GM19240 (cell line): ENCODE measurements around the gene TMEM69.
"Not testable (repeated sequence)": the region's sequence is repeated elsewhere in the genome, so short reads cannot be mapped to it uniquely, and the experiment has no call there.

Source experiments
- DNase-seq: peaks from one replicate; pipeline ENCODE4 v3.0.0; 2011; ENCODE audit warnings: low spot score; ENCODE audit not compliant: insufficient read length

TMEM69 gene, protein sequence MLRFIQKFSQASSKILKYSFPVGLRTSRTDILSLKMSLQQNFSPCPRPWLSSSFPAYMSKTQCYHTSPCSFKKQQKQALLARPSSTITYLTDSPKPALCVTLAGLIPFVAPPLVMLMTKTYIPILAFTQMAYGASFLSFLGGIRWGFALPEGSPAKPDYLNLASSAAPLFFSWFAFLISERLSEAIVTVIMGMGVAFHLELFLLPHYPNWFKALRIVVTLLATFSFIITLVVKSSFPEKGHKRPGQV

DNA sequence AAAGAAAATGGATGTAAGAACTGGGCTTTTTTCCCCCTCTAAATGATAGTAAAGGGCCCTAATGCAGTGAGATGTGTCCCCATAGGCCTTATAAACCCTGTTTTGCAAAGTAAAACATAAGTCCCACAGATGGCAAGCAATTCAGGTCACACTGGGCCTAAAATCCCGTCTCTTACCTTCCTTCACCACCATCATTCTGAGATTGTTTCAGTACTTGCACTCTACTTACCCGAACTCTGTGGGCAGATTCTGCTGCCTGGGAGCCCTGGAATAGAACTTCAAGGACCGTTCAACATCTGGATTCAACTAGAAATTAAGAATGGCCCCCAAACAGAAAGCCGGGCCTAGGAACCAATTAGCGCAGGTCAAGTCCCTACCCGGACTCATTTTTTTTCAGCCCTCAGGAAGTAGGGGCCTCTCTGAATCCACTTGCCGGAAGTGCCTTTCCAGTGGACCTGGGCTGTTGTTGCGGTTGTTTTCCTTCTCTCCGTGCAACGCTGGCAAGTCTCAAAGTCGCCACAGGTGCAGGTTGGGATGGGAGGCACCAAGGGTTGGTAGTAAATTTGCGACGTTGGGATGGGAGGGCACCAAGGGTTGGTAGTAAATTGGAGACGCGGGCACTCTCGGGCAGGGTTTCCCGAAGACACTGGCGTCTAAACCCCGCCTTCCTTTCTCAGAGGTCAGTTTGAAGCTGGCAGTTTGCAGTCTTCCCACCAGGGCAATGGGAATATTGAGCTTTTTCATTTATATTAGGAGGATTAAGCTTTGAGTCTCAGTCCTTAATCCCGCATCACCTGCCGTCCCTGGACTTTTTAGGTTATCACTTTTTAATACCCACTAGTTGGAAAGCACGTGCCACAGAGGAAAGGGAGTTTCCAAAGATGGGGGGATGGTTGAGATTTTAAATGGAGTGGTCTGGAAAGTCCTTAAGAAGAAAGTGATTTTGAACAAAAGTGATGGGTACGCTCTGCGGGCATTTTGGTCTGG is at the start of gene TMEM69:
TSS of gene TMEM69 (plus strand) at position 428 of the 987 bp plus-strand sequence. CDS start 2,888 bp downstream, outside the sequence.
- DNase-seq: peak; percentile 47

DNA sequence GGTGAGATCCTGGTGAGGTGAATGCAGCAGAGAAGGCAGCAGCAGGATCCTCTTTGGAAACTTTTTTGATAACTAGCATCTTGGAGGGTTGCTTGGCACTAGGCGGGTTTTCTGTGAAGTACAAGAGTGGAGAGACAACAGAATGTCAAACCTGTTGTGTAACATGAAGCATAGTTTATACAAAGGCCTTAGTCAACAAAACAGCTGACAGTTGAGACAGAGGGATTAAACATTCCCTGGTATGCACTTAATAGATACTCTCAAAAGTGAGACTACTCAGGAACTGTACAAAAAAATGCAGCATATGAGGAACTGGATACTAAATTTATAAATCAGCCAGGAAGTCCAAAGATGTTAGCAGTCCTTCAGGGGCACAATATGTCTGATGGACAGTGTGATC is 47.7 kb upstream of the TMEM69 start:
- no peak for DNase-seq

DNA sequence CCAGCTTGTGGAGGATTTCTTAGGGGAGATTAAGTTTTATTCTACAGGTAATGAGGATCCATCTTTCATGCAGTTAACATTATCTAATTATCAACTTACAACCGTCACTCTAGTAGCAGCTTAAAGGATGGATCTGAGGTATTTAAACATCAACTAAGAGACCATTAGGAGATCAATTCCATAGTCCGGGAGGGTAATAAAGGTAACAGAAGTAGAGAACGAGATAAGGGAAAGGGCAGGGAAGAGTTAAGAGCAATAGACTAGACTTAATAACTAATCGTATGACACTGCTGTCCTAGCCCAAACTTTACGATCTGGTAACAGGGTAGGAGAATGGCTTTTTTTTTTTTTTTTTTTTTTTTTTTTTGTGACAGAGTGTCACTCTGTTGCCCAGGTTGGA is 44.7 kb upstream of the TMEM69 start:
- DNase-seq: no peak

DNA sequence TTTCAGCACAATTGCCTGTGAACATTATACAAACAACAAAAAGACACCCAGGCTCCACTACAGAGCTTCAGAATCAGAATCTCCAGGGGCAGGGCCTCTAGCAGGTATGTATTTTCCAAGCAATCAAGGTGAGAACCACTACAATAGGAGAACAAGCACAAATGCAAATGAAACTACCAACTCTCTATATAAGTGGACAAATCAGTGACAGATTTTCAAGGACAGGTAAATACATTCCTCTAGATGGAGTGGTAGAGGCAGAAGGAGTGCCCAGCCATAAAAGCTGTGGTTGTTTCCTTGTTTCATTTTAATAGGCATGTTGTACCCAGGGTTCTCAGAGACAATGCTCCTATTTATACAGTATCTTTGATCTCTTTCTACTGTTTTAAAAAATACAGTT is 44.0 kb upstream of the TMEM69 start:
- DNase-seq: no peak

DNA sequence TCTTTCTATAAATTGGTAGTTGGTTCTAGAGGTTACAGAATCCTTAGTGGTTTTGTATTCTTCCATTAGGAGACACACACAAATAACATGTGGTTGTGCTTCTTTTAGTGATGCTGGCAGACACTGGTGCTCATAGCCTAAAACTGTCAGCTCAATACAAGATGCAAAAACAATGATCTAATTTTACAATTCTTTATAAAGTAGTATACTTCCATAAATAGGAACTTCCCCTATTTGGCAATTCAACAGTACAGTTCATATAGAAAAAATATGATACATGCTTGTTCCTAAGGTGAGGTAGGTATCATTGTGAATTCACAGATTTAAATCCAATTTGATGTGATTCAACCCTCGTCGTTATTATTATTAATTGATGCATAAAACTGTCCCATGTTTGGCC is 43.3 kb upstream of the TMEM69 start:
- no peak for DNase-seq

DNA sequence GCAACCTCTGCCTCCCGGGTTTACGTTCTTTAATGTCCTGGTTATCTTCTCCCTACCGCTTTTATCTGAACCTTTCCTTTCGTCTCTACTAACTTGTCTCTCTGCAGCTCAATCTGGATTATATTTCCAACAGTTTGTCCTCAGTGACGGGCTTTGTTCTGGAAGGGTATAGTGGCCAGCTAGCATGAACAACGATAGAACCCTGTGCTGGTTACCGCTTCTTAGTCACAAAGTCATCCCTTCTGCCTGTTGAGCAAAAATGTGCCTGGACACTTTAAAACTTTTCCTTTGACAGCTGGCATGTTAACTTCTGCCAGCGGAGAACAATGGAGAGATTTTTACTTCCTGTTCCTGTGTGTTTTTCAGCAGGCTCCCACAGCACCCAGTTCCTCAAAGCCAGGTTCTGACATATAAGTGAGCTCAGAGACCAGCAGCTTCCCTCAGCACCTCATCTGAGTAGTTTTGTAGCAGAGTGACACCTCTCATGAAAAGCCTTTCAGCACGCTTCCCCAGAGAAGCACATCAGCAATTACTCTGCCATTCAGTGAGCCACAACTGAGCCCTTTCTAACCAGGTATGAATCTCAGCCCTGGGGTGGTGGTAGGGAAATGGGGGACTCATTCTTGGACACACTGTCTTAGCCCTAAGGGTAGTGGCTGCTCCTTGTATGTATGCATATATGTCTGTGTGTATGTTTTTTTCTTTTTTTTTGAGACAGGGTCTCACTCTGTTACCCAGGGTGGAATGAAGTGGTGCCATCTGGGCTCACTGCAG is 40.5 kb upstream of the TMEM69 start:
- no peak for DNase-seq

DNA sequence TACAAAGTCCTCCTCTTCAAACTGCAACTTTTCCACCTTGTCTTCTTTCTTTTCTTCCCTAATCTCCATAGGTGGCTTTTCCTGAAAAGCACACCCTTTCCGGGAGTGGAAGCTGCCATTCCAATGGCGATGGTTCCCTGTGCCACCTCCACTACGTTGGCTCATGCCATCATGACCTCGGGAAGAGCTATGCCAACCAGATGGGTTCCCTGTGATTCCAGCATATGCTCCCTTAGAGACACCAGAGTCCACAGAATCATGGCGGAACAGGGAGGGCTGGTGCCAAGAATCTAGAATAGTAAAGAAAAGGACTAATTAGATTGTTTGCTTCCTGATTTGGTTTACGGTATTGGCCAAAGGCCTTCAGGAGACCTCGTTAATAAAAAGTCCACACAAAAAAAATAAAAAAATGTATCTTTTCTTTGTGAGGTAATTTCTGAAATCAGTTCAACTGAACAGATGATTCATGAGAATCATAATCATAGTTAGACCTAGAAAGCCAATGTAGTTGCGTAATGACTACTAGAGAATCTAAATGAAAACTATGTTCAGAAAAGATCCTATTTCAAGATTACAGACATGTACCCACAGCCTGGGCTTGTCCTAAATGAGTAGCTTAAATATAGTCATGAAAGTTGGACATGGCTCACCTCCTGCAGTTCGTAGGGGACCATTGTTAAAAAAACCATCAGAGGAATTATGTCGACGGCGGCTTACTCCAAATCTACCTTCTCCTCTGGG is 33.3 kb upstream of the TMEM69 start:
- no peak for DNase-seq

DNA sequence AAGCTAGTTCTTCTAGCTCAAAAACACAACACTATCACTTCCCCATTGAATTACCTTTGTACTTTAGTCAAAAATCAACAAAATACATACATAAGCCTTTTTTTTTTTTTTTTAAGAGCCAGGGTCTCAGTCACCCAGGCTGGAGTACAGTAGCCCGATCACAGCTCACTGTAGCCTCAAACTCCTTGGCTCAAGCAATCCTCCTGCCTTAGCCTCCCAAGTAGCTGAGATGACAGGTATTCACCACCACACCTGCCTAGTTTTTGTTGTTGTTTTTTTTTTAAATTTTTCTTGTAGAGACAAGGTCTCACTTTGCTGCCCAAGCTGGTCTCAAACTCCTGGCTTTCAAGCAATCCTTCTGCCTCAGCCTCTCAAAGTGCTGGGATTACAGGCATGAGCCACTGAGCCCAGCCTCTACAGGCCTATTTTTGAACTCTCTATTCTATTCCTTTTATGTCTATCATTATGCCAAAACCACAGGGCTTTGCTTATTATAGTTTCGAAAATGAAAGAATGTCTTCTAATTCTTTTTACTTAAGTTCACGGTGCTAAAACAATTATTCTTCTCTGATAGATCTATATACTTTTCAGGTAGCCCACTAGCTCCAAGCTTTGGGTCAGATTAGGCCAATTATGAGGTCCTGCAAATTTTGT is 31.3 kb upstream of the TMEM69 start:
- DNase-seq: no peak

DNA sequence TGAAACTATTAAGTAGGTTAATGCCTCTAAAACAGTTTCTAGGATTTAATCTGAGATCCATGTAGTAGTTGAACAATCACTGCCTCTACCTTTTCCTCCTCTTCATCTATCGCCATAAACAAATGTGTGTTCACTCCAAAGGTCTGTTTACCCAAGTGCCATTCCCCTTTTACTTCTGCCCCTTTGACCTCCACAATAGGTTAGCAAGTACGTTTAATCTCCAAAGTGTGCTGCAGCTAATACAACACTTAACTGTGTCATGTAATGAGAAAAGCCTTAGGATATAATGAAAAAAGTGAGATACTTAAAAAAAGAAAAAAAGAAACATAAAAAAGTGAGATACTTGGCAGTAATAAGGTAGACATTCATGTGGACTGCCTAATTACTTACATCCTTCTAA is 29.8 kb upstream of the TMEM69 start:
- no peak for DNase-seq

DNA sequence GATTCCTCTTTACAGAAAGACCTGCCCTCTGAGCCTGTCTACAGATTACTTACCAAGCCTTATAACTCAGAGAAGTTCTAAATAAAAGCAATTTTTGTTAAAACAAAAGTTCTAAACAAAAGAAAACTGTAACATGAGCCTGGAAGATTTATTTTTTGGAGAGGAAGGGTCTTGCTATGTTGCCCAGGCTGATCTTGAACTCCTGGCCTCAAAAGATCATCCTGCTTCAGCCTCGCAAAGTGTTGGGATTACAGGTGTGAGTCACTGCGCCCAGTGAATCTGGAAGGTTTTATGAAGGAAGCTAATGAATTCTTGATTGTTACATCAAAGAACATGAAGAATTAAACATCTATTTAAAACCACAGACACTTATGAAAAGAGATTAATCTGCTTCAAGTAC is 28.8 kb upstream of the TMEM69 start:
- no peak for DNase-seq

DNA sequence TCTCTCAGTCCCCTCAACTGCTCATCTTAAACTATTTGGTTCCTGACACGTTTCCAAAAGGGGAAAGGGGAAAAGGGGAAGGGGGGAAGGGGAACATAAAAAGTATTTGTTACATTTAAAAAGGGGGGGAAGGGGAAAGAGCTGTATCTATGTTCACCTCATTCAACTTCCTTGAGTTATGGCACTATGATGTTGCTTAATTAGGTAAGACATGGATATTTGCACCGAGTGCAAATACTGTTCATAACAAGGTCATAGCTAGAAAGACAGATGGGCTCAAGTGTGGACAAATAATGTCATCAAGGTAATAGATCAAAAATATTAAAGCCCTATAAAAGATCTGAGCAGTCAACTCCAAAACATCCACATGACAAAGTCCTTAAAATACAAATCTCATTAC is 27.6 kb upstream of the TMEM69 start:
- no peak for DNase-seq

DNA sequence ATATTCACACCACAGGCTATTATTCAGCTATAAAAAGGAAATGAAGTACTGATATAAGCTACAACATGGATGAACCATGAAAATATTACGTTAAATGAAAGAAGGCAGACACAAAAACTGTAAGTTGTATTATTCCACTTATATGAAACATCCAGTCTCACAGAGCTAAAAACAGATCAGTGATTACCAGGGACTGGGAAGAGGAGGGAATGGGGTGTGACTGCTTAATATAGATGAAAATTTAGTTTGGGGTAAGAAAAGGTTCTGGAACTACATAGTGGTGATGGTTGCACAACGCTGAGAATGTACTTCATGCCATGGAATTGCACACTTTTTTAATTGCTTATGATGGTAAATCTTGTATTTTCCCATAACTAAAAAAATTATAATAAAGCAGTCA is 21.1 kb upstream of the TMEM69 start:
- DNase-seq: no peak

DNA sequence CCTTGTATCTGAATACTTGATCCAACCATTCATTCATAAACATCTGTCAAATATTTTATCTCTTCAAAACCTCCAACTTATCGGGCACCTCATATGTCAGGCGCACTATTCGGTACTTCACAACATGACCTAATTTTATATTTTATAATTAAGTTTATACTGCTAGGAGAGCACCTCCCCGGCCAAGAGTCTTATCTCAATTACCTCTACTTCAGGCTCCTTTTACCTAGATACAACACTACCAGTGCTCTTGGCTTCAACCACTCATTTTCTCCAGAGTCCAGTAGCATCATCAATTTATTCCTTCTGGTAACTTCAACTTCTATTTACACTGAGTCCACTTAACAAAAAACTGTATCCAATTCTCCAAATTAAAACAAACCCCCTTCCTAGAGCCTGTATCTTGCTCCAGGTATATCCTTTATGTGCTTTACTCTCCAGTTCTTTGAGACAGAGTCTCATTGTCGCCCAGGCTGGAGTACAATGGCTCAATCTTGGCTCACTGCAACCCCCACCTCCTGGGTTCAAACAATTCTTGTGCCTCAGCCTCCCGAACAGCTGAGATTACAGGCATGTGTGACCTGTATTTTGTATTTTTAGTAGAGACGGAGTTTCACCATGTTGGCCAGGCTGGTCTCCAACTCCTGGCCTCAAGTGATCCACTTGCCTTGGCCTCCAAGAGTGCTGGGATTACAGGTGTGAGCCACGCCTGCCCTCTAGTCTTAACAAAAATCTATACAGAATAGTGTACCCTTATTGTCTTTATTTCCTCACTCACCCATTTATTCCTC is 20.5 kb upstream of the TMEM69 start:
- DNase-seq: no peak

DNA sequence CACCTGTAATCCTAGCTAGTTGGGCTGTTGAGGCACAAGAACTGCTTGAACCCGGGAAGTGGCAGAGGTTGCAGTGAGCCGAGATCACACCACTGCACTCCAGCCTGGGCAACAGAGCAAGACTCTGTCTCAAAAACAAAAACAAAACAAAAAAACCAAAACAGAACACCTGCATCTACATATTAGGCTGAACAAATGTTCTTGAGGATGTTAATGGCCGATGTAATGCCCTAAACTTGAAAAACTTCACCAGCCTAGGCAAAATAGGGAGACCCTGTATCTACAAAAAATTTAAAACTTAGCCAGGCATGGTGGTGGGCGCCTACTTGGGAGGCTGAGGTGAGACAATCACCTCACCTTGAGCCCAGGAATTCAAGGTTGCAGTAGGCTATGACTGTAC is 19.5 kb upstream of the TMEM69 start:
- no peak for DNase-seq

DNA sequence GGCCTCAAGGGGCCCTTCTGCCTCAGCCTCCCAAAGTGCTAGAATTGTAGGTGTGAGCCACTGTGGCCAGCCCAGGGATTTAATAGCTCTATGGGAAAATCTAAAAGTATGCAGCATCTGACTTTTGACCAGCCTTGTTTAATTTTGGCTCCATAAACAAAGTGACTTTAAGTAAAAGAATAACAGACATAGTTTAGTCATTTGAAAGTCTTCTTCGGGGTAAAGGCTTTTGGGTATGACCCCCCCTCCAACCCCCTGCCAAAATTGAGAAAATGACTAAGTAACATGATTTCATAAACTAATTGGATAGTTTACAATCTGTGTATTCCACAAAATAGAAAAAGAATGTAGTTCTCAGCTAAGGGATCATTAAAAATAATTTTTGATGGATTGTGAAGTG is 18.6 kb upstream of the TMEM69 start:
- DNase-seq: no peak

DNA sequence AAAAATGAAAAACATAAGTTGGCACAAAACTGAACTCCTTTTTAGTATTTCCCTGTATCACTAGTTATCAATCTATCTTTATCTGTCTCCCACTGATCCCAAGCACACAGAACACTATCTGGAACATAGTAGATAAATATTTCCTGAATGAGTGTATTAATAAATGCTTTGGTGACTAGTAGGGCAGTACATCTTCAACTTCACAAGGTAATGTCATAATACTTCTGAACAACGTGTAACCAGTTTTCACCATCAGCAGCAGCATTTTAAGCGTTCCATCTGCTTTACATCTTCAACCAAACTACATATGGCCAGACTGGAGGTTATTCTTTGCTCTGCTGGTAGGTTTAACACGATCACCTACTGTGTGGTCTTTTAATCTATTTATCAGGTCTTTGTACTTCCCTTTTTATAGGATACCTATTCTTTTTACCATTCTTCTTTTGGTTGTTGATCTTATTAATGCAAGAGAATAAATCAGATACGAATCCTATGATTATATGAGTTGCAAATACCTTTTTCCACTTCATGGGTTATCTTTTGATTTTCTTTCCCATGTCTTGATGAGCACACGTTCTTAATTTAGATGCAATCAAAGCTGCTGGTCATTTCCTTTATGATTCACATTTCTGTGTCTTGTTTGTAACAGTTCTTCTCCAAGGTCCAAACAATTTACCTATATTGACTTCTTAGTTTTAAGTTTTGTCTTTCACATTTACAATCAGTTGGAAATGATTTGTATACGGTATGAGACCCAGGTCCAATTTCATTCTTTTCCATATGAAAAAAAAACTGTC is 17.9 kb upstream of the TMEM69 start:
- no peak for DNase-seq

DNA sequence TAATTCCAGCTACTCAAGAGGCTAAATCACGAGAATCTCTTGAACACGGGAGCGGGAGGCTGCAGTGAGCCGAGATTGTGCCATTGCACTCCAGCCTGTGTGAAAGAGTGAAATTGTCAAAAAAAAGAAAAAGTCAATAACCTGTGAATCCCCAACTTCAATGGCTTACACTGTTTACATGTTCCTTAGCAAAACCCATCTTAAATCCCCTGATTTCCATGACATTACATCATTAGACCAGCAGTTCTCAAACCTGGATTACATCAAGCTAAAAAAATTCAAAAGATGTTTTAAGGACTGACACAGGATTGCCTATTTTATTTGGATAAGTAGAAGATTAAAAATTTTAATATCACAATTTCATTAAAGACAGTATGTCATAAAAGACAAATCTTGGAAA is 14.0 kb upstream of the TMEM69 start:
- DNase-seq: no peak

DNA sequence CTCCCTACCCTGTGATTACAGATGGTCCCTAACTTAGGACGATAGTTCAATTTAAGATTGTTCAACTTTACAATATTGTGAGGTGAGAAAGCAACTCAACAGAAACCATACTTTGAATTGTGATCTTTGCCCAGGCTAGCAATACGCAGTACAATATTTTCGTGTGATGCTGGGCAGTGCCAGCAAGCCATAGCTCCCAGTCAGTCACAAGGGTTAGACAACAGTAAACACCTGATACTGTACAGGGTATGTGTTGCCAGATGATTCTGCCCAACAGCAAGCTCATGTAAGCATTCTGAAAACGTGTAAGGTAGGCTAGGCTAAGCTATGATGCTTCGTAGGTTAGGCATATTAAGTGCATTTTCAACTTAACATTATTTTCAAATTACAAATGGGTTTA is 13.5 kb upstream of the TMEM69 start:
- DNase-seq: no peak

DNA sequence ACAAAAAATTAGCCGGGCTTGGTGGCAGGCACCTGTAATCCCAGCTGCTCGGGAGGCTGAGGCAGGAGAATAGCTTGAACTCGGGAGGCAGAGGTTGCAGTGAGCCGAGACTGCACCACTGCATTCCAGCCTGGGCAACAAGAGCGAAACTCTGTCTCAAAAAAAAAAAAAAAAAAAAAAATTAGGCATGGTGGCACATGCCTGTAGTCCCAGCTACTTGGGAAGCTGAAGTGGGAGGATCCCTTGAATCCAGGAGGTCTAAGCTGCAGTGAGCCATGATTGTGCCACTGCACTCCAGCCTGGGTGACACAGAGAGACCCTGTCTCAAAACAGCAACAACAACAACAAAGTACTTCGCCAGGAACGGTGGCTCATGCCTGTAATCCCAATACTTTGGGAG is 11.4 kb upstream of the TMEM69 start:
- not testable (repeated sequence) for DNase-seq
